ENCODE measurements around the gene MAN2A1.

- TF ChIP-seq CTCF (conservative IDR thresholded peaks at IDR 0.05 in 1 of 2, IDR thresholded peaks at IDR 0.05 in 1 of 2; ENCODE audit: extremely low read depth in 1 of 2, insufficient read depth in 1 of 2, low read depth in 1 of 2, low read length in 2 of 2), result no peak
- no peak for TF ChIP-seq EZH2 (IDR thresholded peaks at IDR 0.05; ENCODE audit: borderline replicate concordance, low read length)
Observed at GRCh38 chr5:109640976-109641375, 48.8 kb upstream of the MAN2A1 start.

Data from mammary epithelial cell (primary cell).